Smooth muscle cell (in vitro differentiated cells): ENCODE results near the gene EIF2D. TPM values are rescaled to one million over a fixed set of nuclear protein-coding genes. Genes with fewer than 3 reads are reported as not detected.

ENCODE experiments used
- DNase-seq: peaks from one replicate; lab custom pipeline; 2025; ENCODE audit not compliant: unreplicated experiment; lab: John Stamatoyannopoulos, UW
- H2AFZ ChIP-seq: fragments of 200-600 bp; sonication (generic); 2 replicates; pipeline ENCODE4 v1.6.0; 2016; ENCODE audit warnings: antibody characterized with exemption, low read depth, mild to moderate bottlenecking
- H3F3A ChIP-seq: fragments of 200-600 bp; sonication (generic); 2 replicates; pipeline ENCODE4 v1.6.0; 2017; ENCODE audit warnings: antibody characterized with exemption, low read depth
- H3K27ac ChIP-seq: fragments of 200-600 bp; sonication (generic); 2 replicates; pipeline ENCODE4 v1.5.1; 2016; ENCODE audit warnings: low read depth, mild to moderate bottlenecking
- H3K27me3 ChIP-seq: fragments of 200-600 bp; sonication (generic); 2 replicates; pipeline ENCODE4 v1.6.1; 2016; ENCODE audit warnings: low read depth, mild to moderate bottlenecking
- H3K36me3 ChIP-seq: fragments of 200-600 bp; sonication (generic); 2 replicates; pipeline ENCODE4 v1.5.1; 2016; ENCODE audit warnings: low read depth
- H3K4me1 ChIP-seq: fragments of 200-600 bp; sonication (generic); 2 replicates; pipeline ENCODE4 v1.5.1; 2016; ENCODE audit warnings: low read depth
- H3K4me2 ChIP-seq: fragments of 200-600 bp; sonication (generic); 2 replicates; pipeline ENCODE4 v1.6.0; 2016; ENCODE audit warnings: mild to moderate bottlenecking
- H3K4me3 ChIP-seq: fragments of 200-600 bp; sonication (generic); 2 replicates; pipeline ENCODE4 v1.5.1; 2016; ENCODE audit warnings: mild to moderate bottlenecking
- H3K79me2 ChIP-seq: fragments of 200-600 bp; sonication (generic); 2 replicates; pipeline ENCODE4 v1.6.0; 2016; ENCODE audit warnings: low read depth, mild to moderate bottlenecking
- H3K9ac ChIP-seq: fragments of 200-600 bp; sonication (generic); 2 replicates; pipeline ENCODE4 v1.6.0; 2016; ENCODE audit warnings: low read depth
- H3K9me3 ChIP-seq: fragments of 200-600 bp; sonication (generic); replicated peaks from 2 replicates; pipeline ENCODE4 v1.5.1; 2016; ENCODE audit warnings: low read depth
- H4K20me1 ChIP-seq: fragments of 200-600 bp; sonication (generic); 2 replicates; pipeline ENCODE4 v1.6.0; 2016; ENCODE audit warnings: low read depth
- WGBS: methylation state at CpG from one replicate; pipeline ENCODE4 v1.1.7; 2016; ENCODE audit warnings: low lambda C conversion rate; 5-methylcytosine and 5-hydroxymethylcytosine counted together
- polyA plus RNA-seq: library from polyadenylated mRNA; unstranded; fragments of >200 nt; fragmentation: Nextera tagmentation; extraction: Ambion mirVana; gene quantifications from 2 replicates; pipeline ENCODE4 v1.2.1, GENCODE V29; 2016
- total RNA-seq: library from RNA; depleted of rRNA; stranded (reverse); fragments of >200 nt; gene quantifications from 2 replicates; pipeline ENCODE4 v1.2.3, GENCODE V29; 2014
- TF ChIP-seq, protein P1 (sequence below): fragments of 200-600 bp; sonication (generic); IDR thresholded peaks from 2 replicates; pipeline ENCODE4 v1.5.1; 2017; ENCODE audit warnings: borderline replicate concordance, mild to moderate bottlenecking, antibody characterized with exemption; ENCODE audit not compliant: insufficient read depth, poor library complexity, severe bottlenecking

EIF2D gene
- total and polyA plus RNA-seq, 2 experiments from 2014 or later: 22.8 to 28.9 TPM

DNA sequence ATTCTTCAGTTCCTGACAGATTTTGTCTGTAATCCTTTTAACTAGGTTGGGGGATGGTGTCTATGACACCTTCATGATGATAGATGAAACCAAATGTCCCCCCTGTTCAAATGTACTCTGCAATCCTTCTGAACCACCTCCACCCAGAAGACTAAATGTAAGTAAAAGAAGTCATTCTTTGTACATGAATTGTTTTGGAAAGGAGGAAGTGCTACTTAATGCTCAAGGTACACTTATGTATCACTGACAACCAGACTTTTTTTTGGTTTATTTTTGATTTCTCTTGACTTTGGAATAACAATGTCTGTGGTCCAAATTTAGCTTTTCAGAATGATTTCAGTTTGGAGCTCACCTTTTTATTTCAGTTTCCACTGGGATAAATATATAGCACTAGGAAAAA is 25.3 kb upstream of the EIF2D start:
- Histone ChIP-seq H3K9ac (no peak overlapping the region), H3K4me1 (peaks cover 30% of the 10 kb centered on the region), H3K27me3 (no peaks in the 10 kb centered on the region), H3K36me3 (no peaks in the 10 kb centered on the region), H3K4me2 (peak overlapping the region; percentile 91), H3K79me2 (no peaks in the 10 kb centered on the region), H3K9me3 (no peaks in the 10 kb centered on the region), H3K27ac (no peak overlapping the region), H3K4me3 (no peak overlapping the region), H4K20me1 (peaks cover 8% of the 10 kb centered on the region), H3F3A (no peaks in the 10 kb centered on the region), H2AFZ (no peak overlapping the region)
- no peak for DNase-seq
- TF ChIP-seq, protein P1, sequence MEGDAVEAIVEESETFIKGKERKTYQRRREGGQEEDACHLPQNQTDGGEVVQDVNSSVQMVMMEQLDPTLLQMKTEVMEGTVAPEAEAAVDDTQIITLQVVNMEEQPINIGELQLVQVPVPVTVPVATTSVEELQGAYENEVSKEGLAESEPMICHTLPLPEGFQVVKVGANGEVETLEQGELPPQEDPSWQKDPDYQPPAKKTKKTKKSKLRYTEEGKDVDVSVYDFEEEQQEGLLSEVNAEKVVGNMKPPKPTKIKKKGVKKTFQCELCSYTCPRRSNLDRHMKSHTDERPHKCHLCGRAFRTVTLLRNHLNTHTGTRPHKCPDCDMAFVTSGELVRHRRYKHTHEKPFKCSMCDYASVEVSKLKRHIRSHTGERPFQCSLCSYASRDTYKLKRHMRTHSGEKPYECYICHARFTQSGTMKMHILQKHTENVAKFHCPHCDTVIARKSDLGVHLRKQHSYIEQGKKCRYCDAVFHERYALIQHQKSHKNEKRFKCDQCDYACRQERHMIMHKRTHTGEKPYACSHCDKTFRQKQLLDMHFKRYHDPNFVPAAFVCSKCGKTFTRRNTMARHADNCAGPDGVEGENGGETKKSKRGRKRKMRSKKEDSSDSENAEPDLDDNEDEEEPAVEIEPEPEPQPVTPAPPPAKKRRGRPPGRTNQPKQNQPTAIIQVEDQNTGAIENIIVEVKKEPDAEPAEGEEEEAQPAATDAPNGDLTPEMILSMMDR: no peak

- Histone ChIP-seq H3K27me3 (no peaks in the 10 kb centered on the region), H3K9ac (peak overlapping the region; percentile 93), H3K4me3 (peak overlapping the region; percentile 87), H3K4me1 (peaks cover 30% of the 10 kb centered on the region), H3K36me3 (no peaks in the 10 kb centered on the region), H3K27ac (no peak overlapping the region), H3K9me3 (no peaks in the 10 kb centered on the region), H3F3A (no peaks in the 10 kb centered on the region), H3K79me2 (no peaks in the 10 kb centered on the region), H4K20me1 (peaks cover 8% of the 10 kb centered on the region), H3K4me2 (peak overlapping the region; percentile 91), H2AFZ (no peak overlapping the region)
- DNase-seq: no peak
- WGBS: 60% methylated on average over 4 of the region's 4 CpGs
- TF ChIP-seq, protein P1: no peak
Observed at GRCh38 chr1:206636671-206637070, 24.4 kb upstream of the EIF2D start.

- H3K4me3 ChIP-seq: peak overlapping the region; percentile 87
- DNase-seq: no peak
- H2AFZ ChIP-seq: peak overlapping the region; percentile 87
- H3K9me3 ChIP-seq: no peaks in the 10 kb centered on the region
- H3K36me3 ChIP-seq: no peaks in the 10 kb centered on the region
- no peaks in the 10 kb centered on the region for H3K27me3 ChIP-seq
- H3K9ac ChIP-seq: peak overlapping the region; percentile 93
- H3F3A ChIP-seq: no peaks in the 10 kb centered on the region
- peaks cover 8% of the 10 kb centered on the region for H4K20me1 ChIP-seq
- H3K4me2 ChIP-seq: peak overlapping the region; percentile 91
- 4% methylated on average over 14 of the region's 14 CpGs for WGBS
- H3K27ac ChIP-seq: peak overlapping the region; percentile 69
- peaks cover 30% of the 10 kb centered on the region for H3K4me1 ChIP-seq
- H3K79me2 ChIP-seq: no peaks in the 10 kb centered on the region
- TF ChIP-seq, protein P1: no peak
Observed at GRCh38 chr1:206635978-206636345, 23.7 kb upstream of the EIF2D start.

DNA sequence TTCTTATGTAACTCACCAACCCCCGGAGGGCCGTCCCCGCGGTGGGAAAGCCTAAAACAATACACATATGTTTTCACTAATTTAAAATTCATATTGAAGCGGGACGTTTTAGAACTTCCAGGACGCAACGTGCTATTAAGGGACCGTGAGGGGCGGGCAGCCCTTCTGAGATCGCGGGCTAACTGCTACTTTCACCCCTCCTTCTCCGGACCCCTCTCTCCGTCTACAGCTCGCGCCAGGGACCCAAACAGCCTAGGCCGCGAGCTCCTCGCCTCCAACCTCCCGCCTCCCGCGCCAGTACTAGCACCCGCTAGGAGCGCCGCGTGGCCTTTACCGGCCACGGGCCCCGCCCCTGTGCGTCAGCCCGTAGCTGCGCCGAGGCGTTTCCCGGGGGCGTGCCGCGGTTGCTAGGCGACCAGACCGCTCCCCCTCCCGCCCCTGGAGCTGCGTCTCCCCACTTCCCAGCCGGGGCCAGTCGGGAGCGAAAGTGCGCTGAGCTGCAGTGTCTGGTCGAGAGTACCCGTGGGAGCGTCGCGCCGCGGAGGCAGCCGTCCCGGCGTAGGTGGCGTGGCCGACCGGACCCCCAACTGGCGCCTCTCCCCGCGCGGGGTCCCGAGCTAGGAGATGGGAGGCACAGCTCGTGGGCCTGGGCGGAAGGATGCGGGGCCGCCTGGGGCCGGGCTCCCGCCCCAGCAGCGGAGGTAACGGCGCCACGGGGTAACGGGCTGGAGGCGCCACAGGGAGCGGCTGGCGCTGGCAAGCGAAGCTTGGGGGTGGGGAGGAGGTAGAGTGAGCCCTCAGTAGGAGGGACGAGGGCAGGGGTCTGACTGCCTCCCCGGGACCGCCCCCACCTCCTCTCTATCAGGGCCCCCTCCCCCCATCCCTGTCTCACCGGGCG is 23.1 kb upstream of the EIF2D start, which contains the start of gene DYRK3:
TSS of gene DYRK3 (plus strand) at position 457 of the 898 bp plus-strand sequence. CDS start at position 625, 168 bp downstream.
- Histone ChIP-seq H3F3A (no peaks in the 10 kb centered on the region), H3K27ac (peak within 1 kb of the TSS; percentile 87), H3K79me2 (no peaks in the 10 kb centered on the region), H3K36me3 (no peaks in the 10 kb centered on the region), H3K4me2 (peak within 1 kb of the TSS; percentile 91), H3K9me3 (no peaks in the 10 kb centered on the region), H3K9ac (peak within 1 kb of the TSS; percentile 93), H3K27me3 (no peaks in the 10 kb centered on the region), H3K4me1 (peaks cover 30% of the 10 kb centered on the region), H2AFZ (peak within 1 kb of the TSS; percentile 87), H4K20me1 (peaks cover 8% of the 10 kb centered on the region), H3K4me3 (peak within 1 kb of the TSS; percentile 87)
- 2% methylated on average over 76 of the region's 84 CpGs for WGBS
- TF ChIP-seq, protein P1: no peak
- peak; percentile 87 for DNase-seq
